ENCODE results near the gene TP53BP2.
"Not testable (repeated sequence)": the region's sequence is repeated elsewhere in the genome, so short reads cannot be mapped to it uniquely, and the experiment has no call there.

TP53BP2 gene

GRCh38 chr1:223824712-223825111 lies 21.0 kb downstream of the TP53BP2 start:
- TF ChIP-seq CTCF (IDR thresholded peaks at IDR 0.05; ENCODE audit: low read depth, low read length) = no peak
- Histone ChIP-seq H3K9me3 (ENCODE audit: severe bottlenecking) (no peaks in the 10 kb centered on the region), H3K36me3 (no peaks in the 10 kb centered on the region), H3K27ac (no peak overlapping the region), H3K4me3 (ENCODE audit: low read depth, low read length) (no peak overlapping the region), H3K27me3 (ENCODE audit: insufficient read depth, low read depth, severe bottlenecking) (no peaks in the 10 kb centered on the region)
- no peak for DNase-seq

GRCh38 chr1:223824287-223824686 lies 21.5 kb downstream of the TP53BP2 start:
- H3K27me3 ChIP-seq (ENCODE audit: insufficient read depth, low read depth, severe bottlenecking) = no peaks in the 10 kb centered on the region
- H3K27ac ChIP-seq = no peak overlapping the region
- no peak for DNase-seq
- H3K36me3 ChIP-seq = no peaks in the 10 kb centered on the region
- no peaks in the 10 kb centered on the region for H3K9me3 ChIP-seq (ENCODE audit: severe bottlenecking)
- no peak for TF ChIP-seq CTCF (IDR thresholded peaks at IDR 0.05; ENCODE audit: low read depth, low read length)
- H3K4me3 ChIP-seq (ENCODE audit: low read depth, low read length) = no peak overlapping the region

GRCh38 chr1:223820971-223821370 lies 24.8 kb downstream of the TP53BP2 start:
- Histone ChIP-seq H3K36me3 (no peaks in the 10 kb centered on the region), H3K27me3 (ENCODE audit: insufficient read depth, low read depth, severe bottlenecking) (no peaks in the 10 kb centered on the region), H3K4me3 (ENCODE audit: low read depth, low read length) (no peak overlapping the region), H3K27ac (no peak overlapping the region), H3K9me3 (ENCODE audit: severe bottlenecking) (no peaks in the 10 kb centered on the region)
- TF ChIP-seq CTCF (IDR thresholded peaks at IDR 0.05; ENCODE audit: low read depth, low read length) = no peak
- no peak for DNase-seq

GRCh38 chr1:223820515-223820858 lies 25.3 kb downstream of the TP53BP2 start:
- no peak for TF ChIP-seq CTCF (IDR thresholded peaks at IDR 0.05; ENCODE audit: low read depth, low read length)
- Histone ChIP-seq H3K9me3 (ENCODE audit: severe bottlenecking) (no peaks in the 10 kb centered on the region), H3K36me3 (no peaks in the 10 kb centered on the region), H3K27ac (no peak overlapping the region), H3K27me3 (ENCODE audit: insufficient read depth, low read depth, severe bottlenecking) (no peaks in the 10 kb centered on the region), H3K4me3 (ENCODE audit: low read depth, low read length) (no peak overlapping the region)
- no peak for DNase-seq

- TF ChIP-seq CTCF (IDR thresholded peaks at IDR 0.05; ENCODE audit: low read depth, low read length) = no peak
- peak; percentile 7 for DNase-seq
- H3K27ac ChIP-seq = no peak overlapping the region
These were observed 25.8 kb downstream of the TP53BP2 start for GRCh38 chr1:223819730-223820514.

GRCh38 chr1:223817265-223817664 lies 28.5 kb downstream of the TP53BP2 start:
- H3K27ac ChIP-seq; DNase-seq; H3K9me3 ChIP-seq (ENCODE audit: severe bottlenecking); H3K4me3 ChIP-seq (ENCODE audit: low read depth, low read length); H3K27me3 ChIP-seq (ENCODE audit: insufficient read depth, low read depth, severe bottlenecking); H3K36me3 ChIP-seq: not testable (repeated sequence)

More at GRCh38 chr1:223819730-223820514, 25.8 kb downstream of the TP53BP2 start:
- no peaks in the 10 kb centered on the region for H3K36me3 ChIP-seq
- H3K4me3 ChIP-seq (ENCODE audit: low read depth, low read length) = no peak overlapping the region
- H3K27me3 ChIP-seq (ENCODE audit: insufficient read depth, low read depth, severe bottlenecking) = no peaks in the 10 kb centered on the region
- H3K9me3 ChIP-seq (ENCODE audit: severe bottlenecking) = no peaks in the 10 kb centered on the region

Measured in WERI-Rb-1 (cell line).